ENCODE results near the gene TBC1D3K.
"Not testable (repeated sequence)": the region's sequence is repeated elsewhere in the genome, so short reads cannot be mapped to it uniquely, and the experiment has no call there.

Gene TBC1D3K

GRCh38 chr17:37924115-37924514 is at the start of gene TBC1D3K:
Gene TBC1D3K (plus strand): TSS chr17:37924415. CDS start chr17:37926000, 1,585 bp downstream.
- H3K4me3 ChIP-seq (ENCODE audit: low read depth, low read length), result not testable (repeated sequence)

- TF ChIP-seq, protein P1, sequence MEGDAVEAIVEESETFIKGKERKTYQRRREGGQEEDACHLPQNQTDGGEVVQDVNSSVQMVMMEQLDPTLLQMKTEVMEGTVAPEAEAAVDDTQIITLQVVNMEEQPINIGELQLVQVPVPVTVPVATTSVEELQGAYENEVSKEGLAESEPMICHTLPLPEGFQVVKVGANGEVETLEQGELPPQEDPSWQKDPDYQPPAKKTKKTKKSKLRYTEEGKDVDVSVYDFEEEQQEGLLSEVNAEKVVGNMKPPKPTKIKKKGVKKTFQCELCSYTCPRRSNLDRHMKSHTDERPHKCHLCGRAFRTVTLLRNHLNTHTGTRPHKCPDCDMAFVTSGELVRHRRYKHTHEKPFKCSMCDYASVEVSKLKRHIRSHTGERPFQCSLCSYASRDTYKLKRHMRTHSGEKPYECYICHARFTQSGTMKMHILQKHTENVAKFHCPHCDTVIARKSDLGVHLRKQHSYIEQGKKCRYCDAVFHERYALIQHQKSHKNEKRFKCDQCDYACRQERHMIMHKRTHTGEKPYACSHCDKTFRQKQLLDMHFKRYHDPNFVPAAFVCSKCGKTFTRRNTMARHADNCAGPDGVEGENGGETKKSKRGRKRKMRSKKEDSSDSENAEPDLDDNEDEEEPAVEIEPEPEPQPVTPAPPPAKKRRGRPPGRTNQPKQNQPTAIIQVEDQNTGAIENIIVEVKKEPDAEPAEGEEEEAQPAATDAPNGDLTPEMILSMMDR (IDR thresholded peaks at IDR 0.05; ENCODE audit: borderline replicate concordance, insufficient read depth, low read depth, low read length), result no peak
- no peak overlapping the region for H3K4me3 ChIP-seq (ENCODE audit: low read depth, low read length)
Measured at GRCh38 chr17:37884516-37884915, 39.7 kb upstream of the TBC1D3K start.

GRCh38 chr17:37885136-37885535 is 39.1 kb upstream of the TBC1D3K start:
- TF ChIP-seq, protein P1 (IDR thresholded peaks at IDR 0.05; ENCODE audit: borderline replicate concordance, insufficient read depth, low read depth, low read length), result no peak
- H3K4me3 ChIP-seq (ENCODE audit: low read depth, low read length), result no peak overlapping the region

- TF ChIP-seq, protein P1 (IDR thresholded peaks at IDR 0.05; ENCODE audit: borderline replicate concordance, insufficient read depth, low read depth, low read length), result no peak
- no peak overlapping the region for H3K4me3 ChIP-seq (ENCODE audit: low read depth, low read length)
Measured at GRCh38 chr17:37888881-37889280, 35.3 kb upstream of the TBC1D3K start.

- not testable (repeated sequence) for H3K4me3 ChIP-seq (ENCODE audit: low read depth, low read length)
Measured at GRCh38 chr17:37896961-37897360, 27.3 kb upstream of the TBC1D3K start.
